HUES64 (cell line): ENCODE measurements around the gene RAB28.
"Not testable (repeated sequence)": the region's sequence is repeated elsewhere in the genome, so short reads cannot be mapped to it uniquely, and the experiment has no call there.

ENCODE experiments used
- H3K27ac ChIP-seq: 2 replicates; pipeline ENCODE4 v1.7.0; 2013; ENCODE audit warnings: low read depth, low read length, inconsistent platforms
- H3K27me3 ChIP-seq: 2 replicates; pipeline ENCODE4 v1.6.1; 2013; ENCODE audit warnings: mild to moderate bottlenecking, low read length; ENCODE audit not compliant: insufficient read depth
- H3K36me3 ChIP-seq: 2 replicates; pipeline ENCODE4 v1.6.1; 2013; ENCODE audit warnings: mild to moderate bottlenecking, low read length; ENCODE audit not compliant: insufficient read depth
- H3K4me1 ChIP-seq: 2 replicates; pipeline ENCODE4 v1.6.1; 2013; ENCODE audit warnings: mild to moderate bottlenecking, low read length, moderate library complexity; ENCODE audit not compliant: insufficient read depth
- H3K4me3 ChIP-seq: 2 replicates; pipeline ENCODE4 v1.5.1; 2013; ENCODE audit warnings: mild to moderate bottlenecking, low read length, moderate library complexity
- H3K9ac ChIP-seq: 2 replicates; pipeline ENCODE4 v1.6.1; 2013; ENCODE audit warnings: mild to moderate bottlenecking, low read depth, low read length
- H3K9me3 ChIP-seq: 2 replicates; pipeline ENCODE4 v1.6.1; 2013; ENCODE audit warnings: low read depth, low read length; ENCODE audit not compliant: insufficient read depth
- WGBS: fragments of 150-250, 120-280 bp; methylation state at CpG from one replicate; pipeline ENCODE4 v1.1.7; 2013; ENCODE audit warnings: missing lambda C conversion rate; 5-methylcytosine and 5-hydroxymethylcytosine counted together

Gene RAB28

DNA sequence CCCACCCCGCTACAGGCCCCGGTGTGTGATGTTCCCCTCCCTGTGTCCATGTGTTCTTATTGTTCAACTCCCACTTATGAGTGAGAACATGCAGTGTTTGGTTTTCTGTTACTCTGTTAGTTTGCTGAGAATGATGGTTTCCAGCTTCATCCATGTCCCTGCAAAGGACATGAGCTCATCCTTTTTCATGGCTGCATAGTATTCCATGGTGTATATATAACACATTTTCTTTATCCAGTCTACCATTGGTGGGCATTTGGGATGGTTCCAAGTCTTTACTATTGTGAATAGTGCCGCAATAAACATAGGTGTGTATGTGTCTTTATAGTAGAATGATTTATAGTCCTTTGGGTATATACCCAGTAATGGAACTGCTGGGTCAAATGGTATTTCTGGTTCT is 78.0 kb downstream of the RAB28 start:
- not testable (repeated sequence) for H3K4me1 ChIP-seq, H3K27me3 ChIP-seq, H3K4me3 ChIP-seq, H3K27ac ChIP-seq, H3K9me3 ChIP-seq, H3K36me3 ChIP-seq, H3K9ac ChIP-seq
- WGBS, result 84% methylated on average over 3 of the region's 3 CpGs

- H3K9ac ChIP-seq, result no peak overlapping the region
- H3K27ac ChIP-seq, result no peak overlapping the region
- no peak overlapping the region for H3K4me3 ChIP-seq
- H3K9me3 ChIP-seq, result no peaks in the 10 kb centered on the region
- no peaks in the 10 kb centered on the region for H3K27me3 ChIP-seq
- no peaks in the 10 kb centered on the region for H3K4me1 ChIP-seq
- WGBS, result 93% methylated on average over 2 of the region's 2 CpGs
- H3K36me3 ChIP-seq, result no peaks in the 10 kb centered on the region
Observed at GRCh38 chr4:13403833-13404232, 80.3 kb downstream of the RAB28 start.

- no peaks in the 10 kb centered on the region for H3K9me3 ChIP-seq
- no peaks in the 10 kb centered on the region for H3K27me3 ChIP-seq
- H3K27ac ChIP-seq, result no peak overlapping the region
- H3K36me3 ChIP-seq, result no peaks in the 10 kb centered on the region
- no peak overlapping the region for H3K4me3 ChIP-seq
- H3K4me1 ChIP-seq, result no peaks in the 10 kb centered on the region
- H3K9ac ChIP-seq, result no peak overlapping the region
- 79% methylated on average over 2 of the region's 4 CpGs for WGBS
Observed at GRCh38 chr4:13403326-13403725, 80.8 kb downstream of the RAB28 start.

DNA sequence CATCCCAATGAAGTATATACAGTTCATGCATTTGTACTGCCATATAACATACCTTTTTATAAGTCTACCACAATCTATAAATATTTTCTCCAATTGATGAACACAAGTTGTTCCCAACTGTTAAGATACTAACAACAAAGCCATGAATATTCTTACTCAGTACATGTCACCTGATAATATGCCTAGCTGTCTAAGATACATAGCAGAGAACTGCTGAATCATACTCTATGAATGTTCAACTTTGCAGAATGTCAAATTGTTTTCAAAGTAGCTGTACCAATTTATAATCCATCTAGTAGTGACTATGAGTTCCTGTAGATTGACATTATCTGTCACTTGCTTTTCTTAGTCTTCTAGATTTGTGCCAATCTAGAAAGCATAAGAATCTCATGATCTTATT is 84.9 kb downstream of the RAB28 start:
- Histone ChIP-seq H3K27ac (no peak overlapping the region), H3K27me3 (no peaks in the 10 kb centered on the region), H3K9me3 (no peaks in the 10 kb centered on the region), H3K4me1 (no peaks in the 10 kb centered on the region), H3K9ac (no peak overlapping the region), H3K4me3 (no peak overlapping the region), H3K36me3 (no peaks in the 10 kb centered on the region)

GRCh38 chr4:13396161-13396560 is 88.0 kb downstream of the RAB28 start:
- no peaks in the 10 kb centered on the region for H3K36me3 ChIP-seq
- no peak overlapping the region for H3K4me3 ChIP-seq
- no peaks in the 10 kb centered on the region for H3K4me1 ChIP-seq
- 100% methylated on average over 1 of the region's 1 CpG for WGBS
- H3K9ac ChIP-seq, result no peak overlapping the region
- no peaks in the 10 kb centered on the region for H3K9me3 ChIP-seq
- no peaks in the 10 kb centered on the region for H3K27me3 ChIP-seq
- H3K27ac ChIP-seq, result no peak overlapping the region

GRCh38 chr4:13389901-13390300 is 94.2 kb downstream of the RAB28 start:
- H3K9me3 ChIP-seq, H3K4me3 ChIP-seq, H3K36me3 ChIP-seq, H3K9ac ChIP-seq, H3K4me1 ChIP-seq, H3K27me3 ChIP-seq, H3K27ac ChIP-seq: not testable (repeated sequence)
- 92% methylated on average over 1 of the region's 4 CpGs for WGBS

- no peaks in the 10 kb centered on the region for H3K36me3 ChIP-seq
- H3K27ac ChIP-seq, result no peak overlapping the region
- no peak overlapping the region for H3K4me3 ChIP-seq
- H3K9ac ChIP-seq, result no peak overlapping the region
- H3K4me1 ChIP-seq, result no peaks in the 10 kb centered on the region
- no peaks in the 10 kb centered on the region for H3K9me3 ChIP-seq
- no peaks in the 10 kb centered on the region for H3K27me3 ChIP-seq
Observed at GRCh38 chr4:13386405-13387107, 97.6 kb downstream of the RAB28 start.

- 89% methylated on average over 7 of the region's 7 CpGs for WGBS
- no peaks in the 10 kb centered on the region for H3K9me3 ChIP-seq
- H3K4me3 ChIP-seq, result no peak overlapping the region
- no peaks in the 10 kb centered on the region for H3K27me3 ChIP-seq
- H3K9ac ChIP-seq, result no peak overlapping the region
- peaks cover 2% of the 10 kb centered on the region; the same call in 1 of the 2 replicates for H3K36me3 ChIP-seq
- no peaks in the 10 kb centered on the region for H3K4me1 ChIP-seq
- no peak overlapping the region for H3K27ac ChIP-seq
Observed at GRCh38 chr4:13384055-13384454, 100.1 kb downstream of the RAB28 start.

- Histone ChIP-seq H3K4me1 (no peaks in the 10 kb centered on the region), H3K36me3 (peaks cover 2% of the 10 kb centered on the region; the same call in 1 of the 2 replicates), H3K9me3 (no peaks in the 10 kb centered on the region), H3K4me3 (no peak overlapping the region), H3K27me3 (no peaks in the 10 kb centered on the region), H3K27ac (no peak overlapping the region), H3K9ac (no peak overlapping the region)
- WGBS, result 98% methylated on average over 9 of the region's 9 CpGs
Observed at GRCh38 chr4:13378973-13379759, 105.0 kb downstream of the RAB28 start.

- no peaks in the 10 kb centered on the region for H3K27me3 ChIP-seq
- no peak overlapping the region for H3K9ac ChIP-seq
- no peaks in the 10 kb centered on the region for H3K36me3 ChIP-seq
- no peaks in the 10 kb centered on the region for H3K9me3 ChIP-seq
- no peak overlapping the region for H3K27ac ChIP-seq
- 98% methylated on average over 2 of the region's 3 CpGs for WGBS
- no peak overlapping the region for H3K4me3 ChIP-seq
- no peaks in the 10 kb centered on the region for H3K4me1 ChIP-seq
Observed at GRCh38 chr4:13371048-13371447, 113.1 kb downstream of the RAB28 start.

- no peak overlapping the region for H3K4me3 ChIP-seq
- no peak overlapping the region for H3K27ac ChIP-seq
- 93% methylated on average over 2 of the region's 2 CpGs for WGBS
- no peaks in the 10 kb centered on the region for H3K9me3 ChIP-seq
- H3K27me3 ChIP-seq, result no peaks in the 10 kb centered on the region
- H3K36me3 ChIP-seq, result no peaks in the 10 kb centered on the region
- no peak overlapping the region for H3K9ac ChIP-seq
- H3K4me1 ChIP-seq, result no peaks in the 10 kb centered on the region
Observed at GRCh38 chr4:13368217-13368616, 115.9 kb downstream of the RAB28 start.
